NCI-H345 treated with DMSO at 0.1 percent for 48 hours (cell line): ENCODE data around the gene RASL11B.
"Not testable (repeated sequence)": the region's sequence is repeated elsewhere in the genome, so short reads cannot be mapped to it uniquely, and the experiment has no call there.

Experiments
- DNase-seq: peaks from one replicate; lab custom pipeline; 2025; ENCODE audit not compliant: unreplicated experiment; lab: John Stamatoyannopoulos, UW

RASL11B gene, protein sequence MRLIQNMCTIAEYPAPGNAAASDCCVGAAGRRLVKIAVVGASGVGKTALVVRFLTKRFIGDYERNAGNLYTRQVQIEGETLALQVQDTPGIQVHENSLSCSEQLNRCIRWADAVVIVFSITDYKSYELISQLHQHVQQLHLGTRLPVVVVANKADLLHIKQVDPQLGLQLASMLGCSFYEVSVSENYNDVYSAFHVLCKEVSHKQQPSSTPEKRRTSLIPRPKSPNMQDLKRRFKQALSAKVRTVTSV

DNA sequence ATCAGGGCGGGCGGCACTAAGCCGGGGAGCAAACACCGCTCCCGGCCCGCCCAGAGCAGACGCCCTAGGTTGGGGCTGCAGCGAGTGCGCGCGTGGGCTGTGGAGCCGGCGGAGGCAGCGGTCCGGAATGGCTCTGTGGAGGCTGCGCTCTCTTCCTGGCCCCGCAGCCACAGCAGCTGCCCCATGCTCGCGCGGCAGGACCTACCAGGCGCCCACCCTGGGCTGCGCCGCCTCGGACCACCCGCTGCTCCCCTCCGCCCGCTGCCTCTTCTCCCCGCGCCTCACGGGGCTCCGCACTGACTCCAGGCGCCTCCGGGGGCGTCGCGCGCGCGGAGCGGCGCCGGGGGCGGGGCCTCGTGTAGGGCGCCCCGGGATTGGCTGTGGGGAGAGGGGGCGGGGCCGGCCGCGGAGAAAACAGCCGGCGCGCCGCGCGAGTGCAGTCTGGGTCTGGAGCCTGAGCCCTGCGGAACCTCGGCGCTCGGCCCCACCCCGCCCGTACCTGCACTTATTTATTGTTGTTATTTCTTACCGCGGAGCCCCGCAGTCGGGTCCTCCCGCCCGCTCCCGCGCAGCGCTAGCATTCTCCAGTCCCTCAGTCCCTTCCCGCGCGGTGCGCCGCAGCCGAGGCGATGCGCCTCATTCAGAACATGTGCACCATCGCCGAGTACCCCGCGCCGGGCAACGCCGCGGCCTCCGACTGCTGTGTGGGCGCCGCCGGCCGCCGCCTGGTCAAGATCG, at the start of gene RASL11B:
TSS of gene RASL11B (plus strand) at position 439 of the 738 bp plus-strand sequence. CDS start at position 630, 191 bp downstream.
- peak; percentile 44 for DNase-seq

DNA sequence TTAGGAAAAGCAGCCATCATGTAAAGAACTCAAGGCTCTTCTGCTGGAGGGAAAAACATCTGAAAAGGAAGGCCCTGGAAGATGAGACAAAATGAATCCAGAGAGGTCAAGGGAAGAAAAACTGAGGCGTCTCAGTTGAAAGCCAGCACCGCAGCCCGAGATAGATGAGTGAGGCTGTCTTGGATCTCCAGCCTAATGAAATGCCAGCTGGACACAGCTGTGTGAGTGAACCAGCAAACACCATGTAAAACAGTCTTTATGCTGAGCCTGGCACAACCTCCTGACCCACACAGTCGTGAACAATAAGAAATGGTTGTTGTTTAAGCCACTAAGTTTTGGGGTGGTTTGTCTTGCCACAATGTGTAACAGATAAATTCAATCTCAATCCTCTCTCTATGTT, 48.6 kb upstream of the RASL11B start:
- DNase-seq, result no peak

DNA sequence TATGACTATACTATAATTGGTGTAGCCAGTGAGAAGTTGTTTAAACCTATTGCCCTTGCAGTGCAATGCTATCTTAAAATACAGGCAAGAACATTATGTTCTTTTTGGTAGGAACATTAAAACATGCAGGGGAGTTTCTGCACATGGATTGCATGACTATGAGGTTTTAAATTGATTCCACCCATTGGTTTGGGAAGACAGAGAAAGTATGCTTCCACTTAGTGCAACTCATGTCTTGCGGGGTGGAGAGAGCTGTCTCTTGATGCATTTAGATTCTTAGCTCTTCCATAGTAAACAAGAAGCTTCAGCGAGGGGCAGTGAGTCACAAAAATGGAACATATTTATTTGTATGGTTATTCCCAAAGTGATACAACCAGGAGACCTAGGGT, 39.5 kb upstream of the RASL11B start:
- no peak for DNase-seq

DNA sequence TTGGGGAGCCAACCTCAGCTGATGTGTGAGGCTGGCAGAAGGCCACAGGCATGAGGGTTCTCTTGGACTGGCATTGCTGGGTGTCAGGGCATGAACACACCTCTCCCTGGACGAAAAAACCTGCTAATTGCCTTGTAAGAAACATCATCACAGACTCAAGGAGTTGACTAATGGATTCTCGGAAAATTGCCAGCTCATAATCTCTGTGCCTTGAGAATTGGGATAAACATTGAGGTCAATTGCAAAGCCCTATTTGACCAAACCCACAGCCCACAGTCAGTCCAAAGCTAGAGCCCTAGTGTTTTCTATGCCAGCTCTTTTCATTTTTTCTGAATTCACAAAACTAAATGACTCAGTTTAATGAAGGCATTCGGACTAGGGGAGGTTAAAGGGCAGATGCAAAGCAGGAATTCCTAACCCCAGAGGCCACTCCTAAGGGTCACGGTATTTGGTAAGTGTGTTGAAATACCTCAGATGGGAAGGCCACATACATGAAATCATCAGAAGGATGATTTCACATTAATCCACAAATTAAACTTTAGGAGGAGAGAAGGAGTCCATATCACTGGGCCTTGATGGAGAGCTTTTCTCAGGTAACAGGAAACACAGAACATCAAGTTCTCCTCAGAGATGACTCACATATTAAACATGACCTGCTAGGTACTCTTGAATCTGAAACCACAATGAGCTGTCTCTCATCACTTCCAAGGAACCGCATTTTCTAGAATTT, 39.0 kb upstream of the RASL11B start:
- no peak for DNase-seq

DNA sequence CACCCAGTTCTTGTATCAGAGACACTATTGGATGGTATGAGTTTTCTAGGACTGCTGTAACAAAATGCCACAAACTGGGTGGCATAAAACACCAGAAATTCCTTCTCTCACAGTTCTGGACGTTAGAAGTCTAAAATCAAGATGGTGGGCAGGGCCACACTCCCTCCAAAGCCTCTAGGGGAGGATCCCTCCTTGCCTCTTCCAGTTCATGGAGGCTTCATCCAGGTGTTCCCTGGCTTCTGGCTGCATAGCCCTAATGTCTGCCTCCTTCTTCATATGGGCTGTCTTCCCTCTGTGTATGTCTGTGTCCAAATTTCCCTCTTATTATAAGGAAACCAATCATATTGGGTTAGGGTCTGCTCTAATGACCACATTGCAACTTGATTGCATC, 38.4 kb upstream of the RASL11B start:
- DNase-seq, result no peak

DNA sequence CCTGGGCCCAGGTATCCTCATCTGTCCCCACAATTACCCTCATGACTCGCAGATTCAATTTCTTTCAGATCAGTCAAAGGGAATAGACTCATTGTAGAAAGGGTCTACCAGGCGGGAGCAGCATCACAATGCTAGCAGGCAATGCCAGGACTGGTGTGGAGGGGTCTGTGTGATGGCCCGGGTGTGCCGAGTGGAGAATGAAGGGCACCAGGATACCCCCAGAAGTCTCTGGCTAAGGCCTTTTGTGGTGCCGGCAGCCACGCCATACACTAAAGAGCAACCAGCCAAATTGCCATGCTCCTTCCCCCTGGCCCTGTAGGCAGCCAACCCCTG, 37.9 kb upstream of the RASL11B start:
- DNase-seq, result no peak

DNA sequence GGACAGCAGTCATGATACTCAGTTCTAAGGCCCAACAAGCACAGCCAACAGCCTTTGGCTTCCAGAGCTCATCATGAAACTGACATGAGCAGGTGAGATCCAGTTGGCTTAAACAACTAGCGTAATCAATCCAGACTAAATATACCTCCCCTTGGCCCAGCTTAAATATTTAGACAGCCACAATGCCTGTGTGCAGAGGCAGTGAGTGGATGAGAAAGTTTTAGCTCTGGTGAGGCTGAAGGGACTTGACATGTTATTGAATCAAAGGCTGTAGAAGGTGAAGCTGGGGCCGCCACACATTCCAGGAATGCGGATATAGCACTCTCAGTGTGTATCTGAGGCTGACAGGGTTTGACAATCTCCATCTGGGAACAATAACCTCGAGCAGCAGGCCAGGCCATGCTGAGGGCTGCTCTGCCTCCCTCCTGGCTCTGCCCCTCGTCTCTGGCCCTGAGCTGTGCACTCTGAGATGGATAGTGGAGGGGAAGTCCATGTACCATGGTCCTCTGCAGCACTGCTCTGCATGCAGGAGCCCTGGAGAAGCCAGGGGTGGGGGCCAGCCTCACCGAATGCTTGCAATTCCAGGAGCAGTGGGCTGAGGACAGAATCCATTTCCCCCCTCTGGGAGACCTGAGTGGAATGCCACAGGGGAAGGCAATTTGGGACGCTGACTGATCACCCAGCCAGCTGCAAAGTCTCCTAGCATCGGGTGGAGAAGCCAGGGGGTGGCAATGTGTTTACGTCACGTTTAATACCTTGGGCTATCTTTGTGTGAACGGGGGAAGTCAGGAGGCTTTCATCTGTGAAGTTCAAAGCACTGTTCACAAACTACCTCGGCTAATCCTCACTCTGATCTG, 37.3 kb upstream of the RASL11B start:
- no peak for DNase-seq

DNA sequence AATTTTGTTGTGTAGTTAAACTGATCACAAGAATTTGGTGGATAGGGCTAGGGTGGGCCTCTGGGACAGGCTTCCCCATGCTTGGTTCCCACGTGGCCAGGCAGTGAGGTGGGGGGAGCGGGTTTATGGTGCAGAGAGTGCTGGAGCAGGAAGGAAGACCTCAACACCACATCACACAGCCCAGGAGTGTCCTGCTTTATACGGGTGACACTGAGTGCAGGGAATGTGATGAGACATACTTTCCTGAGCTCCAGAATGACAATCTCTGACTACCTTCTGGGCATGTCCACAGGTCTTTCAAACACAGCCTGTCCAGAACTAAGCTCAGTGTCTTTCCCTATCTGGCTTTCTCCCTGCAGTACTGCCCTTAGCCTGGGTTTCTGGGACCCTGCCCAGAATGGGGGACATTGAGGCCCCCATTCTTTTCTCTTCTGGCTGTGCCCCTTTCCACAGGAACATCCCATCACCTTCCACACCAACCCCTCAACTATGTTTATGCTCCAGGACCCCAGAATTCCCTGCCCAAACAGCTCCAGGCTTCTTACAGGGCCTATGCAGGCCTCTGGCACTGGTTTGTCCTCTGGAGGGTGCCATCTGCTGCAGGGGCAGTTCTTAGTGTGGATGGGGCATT, 36.5 kb upstream of the RASL11B start:
- DNase-seq, result no peak

DNA sequence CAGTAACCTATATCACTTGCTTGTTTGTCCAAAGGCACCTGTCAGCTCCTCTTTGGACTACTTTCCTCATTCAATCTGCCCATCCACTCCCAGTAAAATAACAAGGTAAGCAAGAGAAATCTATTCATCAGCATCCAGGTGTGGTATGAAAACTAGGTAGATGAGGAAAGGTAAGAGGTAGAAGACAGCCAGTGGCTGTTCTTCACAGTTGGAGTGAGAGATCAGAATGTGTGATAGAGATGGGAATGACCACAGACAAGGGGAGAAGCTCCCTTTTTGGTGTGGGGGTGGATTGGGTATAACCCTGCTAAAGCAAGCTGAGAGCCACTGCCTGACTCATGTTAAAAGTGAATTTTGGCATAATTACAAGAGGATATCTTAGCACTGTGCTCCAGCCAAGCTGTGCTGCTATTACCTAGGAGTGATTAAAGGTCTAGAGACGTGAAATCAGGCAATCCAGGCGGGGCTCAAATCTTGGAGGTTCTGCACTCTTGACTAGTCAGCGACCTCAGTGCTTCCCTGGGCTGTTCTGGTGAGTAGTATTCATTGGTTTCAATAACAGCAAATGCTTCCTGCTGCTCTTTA, 28.1 kb upstream of the RASL11B start:
- DNase-seq, result no peak

DNA sequence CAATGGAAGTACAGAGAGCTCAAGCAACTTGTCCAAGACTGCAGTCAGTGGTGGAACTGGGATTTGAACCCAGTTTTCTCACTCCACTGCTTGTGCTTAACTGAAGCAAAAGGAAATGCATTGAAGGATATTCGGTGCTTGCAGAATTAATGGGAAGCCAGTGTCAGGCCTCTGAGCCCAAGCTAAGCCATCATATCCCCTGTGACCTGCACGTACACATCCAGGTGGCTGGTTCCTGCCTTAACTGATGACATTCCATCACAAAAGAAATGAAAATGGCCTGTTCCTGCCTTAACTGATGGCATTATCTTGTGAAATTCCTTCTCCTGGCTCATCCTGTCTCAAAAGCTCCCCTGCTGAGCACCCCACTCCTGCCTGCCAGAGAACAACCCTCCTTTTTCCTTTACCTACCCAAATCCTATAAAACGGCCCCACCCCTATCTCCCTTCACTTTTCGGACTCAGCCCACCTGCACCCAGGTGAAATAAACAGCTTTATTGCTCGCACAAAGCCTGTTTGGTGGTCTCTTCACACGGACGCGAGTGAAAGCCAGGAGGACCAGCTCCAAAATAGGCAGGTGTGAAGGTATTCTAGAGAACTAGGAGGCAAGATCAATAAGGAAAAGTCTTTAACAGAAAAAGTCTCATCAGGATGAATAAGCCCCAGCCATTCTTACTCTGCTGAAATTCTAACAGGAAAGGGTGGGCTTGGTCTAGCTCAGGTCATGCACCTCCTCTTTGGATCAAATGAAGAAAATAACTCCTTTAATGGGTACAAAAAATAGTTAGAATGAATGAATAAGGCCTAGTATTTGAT, 27.3 kb upstream of the RASL11B start:
- not testable (repeated sequence) for DNase-seq

DNA sequence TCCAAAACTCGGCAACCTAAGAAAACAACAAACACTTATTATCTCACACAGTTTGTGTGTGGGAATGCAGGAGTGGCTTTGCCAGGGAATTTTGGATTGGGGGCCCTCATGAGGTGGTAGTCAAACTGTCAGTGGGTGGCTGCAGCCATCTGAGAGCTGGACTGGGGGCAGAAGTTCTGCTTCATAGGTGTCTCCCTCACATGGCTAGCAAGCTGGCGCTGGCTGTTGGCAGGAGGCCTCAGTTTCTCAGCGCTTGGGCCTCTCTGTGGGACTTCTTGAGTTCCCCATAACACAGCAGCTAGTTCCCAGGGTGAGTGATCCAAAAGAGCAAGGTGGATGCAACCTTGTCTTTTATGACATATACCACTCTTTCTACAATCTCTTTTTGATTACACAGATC, 26.0 kb upstream of the RASL11B start:
- no peak for DNase-seq

DNA sequence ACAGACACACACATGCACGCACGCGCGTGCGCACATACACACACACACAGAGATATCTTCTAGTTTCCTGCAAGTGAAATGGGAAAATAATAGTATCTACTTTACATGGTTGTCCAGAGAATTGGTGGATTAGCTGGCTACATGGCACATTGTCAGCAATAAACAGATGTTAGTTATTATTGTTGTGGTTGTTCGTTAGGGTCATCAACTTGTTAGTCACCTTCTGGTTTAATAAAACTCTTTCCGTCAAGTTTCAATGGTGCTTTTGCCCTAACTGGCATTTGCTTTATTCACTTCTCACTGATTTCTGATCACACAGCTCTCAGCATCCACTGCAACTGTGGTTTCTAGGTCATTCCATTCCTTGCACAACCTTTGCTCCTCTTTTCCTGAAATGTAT, 25.4 kb upstream of the RASL11B start:
- no peak for DNase-seq

DNA sequence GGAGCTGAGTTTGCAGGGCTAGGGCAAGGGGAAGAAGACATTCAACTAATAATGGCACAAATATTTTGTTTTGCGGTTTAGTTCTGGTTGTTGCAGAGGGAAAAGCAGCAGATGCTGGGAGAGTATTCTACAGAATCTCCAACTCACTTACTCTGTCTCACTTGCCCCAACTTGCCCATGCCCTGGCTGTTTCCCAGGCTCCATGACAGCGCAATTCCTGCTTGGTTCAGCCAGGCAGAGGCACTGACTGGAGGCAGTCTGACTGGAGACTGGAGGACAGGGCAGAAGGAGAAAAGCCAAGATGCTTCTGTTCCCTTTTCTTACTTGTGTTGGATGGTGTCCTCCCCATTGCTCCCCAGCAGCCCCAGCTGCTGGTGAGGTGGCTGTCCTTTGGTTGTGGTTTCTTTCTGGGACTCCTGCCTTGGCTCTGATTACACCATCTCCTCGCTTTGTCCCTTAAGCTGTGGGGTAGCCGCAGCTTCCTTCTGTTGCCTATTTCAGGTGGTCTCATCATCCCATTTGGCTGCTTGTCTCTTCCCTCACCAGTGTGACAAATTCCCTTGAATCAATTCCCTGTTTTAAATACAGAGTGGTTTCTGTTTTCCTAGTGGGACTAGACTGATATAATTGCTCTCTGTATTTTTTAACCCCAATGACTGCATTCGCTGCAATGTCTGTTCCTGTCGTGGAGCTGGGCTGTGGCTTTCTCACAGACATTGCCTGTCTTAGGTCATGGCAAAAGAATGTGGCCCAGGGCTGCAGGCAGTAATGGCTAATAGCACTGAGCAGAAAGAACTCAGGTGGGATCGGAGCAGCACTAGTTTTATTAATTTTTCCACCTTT, 24.2 kb upstream of the RASL11B start:
- no peak for DNase-seq

DNA sequence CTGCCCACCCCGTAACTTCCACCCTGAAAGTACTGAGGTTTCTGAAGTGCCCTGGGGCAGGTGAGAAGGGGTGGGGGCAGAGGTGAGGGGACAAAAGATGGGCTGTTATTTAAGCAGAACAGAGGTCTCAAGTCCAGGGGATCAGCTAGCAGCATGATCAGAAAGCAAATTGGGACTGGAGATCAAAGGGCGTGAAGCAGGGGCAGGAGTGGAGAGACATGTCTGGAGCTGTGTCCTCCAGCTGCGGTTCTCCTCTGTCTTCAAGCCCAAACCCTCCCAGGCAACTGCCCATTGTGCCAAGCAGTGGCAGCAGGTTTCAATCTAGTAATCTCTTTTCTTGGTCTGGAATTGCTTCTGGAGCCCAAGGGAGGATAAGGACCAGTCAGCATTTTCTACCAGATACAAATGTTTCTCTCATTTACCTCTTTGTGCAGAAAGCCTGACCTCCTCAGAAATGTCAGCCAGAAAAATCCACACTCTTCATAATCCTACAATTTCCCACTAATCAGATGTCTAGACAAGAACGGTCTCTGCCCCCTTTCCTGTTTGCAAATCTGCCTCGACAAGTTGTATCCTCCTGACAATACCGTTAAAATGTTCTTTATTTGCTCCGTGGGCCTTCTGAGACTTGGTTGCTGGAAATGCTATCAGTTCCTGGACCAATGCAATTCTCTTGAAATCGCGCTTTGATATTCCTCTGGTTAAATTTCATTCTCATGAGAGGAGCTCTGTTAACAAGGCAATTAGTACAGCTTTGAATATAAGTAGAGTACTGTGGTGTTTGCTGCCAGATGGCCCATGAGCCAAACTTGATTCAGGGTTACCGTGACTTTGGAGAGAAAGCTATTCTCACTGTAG, 23.2 kb upstream of the RASL11B start:
- no peak for DNase-seq

DNA sequence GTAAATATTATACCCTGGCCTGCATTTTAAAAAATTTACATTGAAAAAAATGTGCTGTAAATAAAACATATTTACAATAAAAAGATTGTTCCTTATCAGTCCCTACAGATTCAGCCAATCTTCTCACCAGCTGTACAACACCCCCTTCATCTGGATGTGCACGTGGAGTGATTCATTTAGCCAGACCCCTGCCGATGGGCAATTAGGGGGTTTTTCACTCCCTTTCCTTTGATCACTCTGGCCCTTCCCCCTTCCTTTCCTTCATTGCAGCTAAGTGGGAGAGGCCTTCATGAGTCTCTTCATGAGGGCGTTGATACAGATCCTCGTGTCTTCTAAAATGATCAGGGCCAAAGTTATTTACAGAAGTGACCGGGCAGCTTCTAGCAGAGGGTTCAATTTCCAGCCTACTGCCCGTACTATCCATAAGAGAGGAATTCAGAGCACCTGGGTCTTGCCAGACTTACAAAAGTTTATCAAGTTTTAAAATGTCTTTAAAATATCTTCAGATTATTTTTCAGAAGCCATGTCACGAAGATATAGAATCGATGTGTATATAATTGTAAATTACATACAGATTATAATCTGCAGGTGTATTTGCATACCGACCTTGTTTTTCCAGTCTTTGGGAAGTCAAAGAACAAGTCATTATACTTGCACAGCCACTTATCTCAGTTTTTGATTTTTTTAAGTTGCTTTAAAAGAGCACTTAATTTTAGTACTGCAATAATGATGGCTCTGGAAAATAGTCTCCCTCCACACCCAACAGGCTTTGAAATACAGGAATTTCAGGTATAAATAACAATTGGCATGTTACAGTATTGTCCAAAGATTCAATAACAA, 21.4 kb upstream of the RASL11B start:
- DNase-seq, result no peak

DNA sequence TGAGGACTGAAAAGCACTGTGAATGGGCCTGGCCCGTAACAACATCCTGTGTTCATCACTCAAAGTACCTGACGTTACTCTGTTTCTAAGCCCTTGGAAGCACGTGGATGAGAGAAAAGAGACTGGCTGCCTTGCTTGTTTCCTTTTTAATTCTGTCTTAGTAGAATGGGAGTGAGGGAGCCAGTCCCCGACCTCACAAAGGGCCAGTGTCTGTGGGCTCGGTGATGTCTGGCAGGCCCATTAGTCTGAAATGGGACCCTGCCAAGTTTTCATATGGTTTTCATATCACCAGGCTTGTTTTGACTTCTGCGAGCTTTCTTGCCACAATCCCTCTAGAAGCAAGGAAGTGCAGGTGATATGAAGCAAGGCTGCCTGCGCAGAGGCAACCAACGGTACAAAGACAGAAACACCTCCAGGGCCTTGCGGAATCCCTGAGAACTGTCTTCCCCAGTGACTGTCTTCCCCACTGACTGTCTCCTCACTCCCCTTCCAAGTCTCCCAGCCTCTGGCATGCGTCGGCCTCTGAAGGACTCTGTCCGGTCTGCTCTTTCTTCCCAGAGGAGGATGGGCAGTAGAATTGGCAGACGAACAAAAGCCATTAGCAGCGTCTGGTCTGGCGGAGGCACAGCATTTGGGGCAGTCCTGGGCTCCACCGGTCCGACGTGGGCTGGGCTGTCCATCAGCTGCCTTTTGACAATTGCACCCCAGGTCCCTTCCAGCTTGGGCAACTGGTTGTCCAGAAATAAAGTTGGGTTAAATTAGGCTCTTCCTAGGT, 20.2 kb upstream of the RASL11B start:
- no peak for DNase-seq
